GM23248 (cell line): ENCODE measurements around the gene TBX21. TPM values are rescaled to one million over a fixed set of nuclear protein-coding genes. Genes with fewer than 3 reads are reported as not detected.
A peak's percentile ranks its signal among the peaks of the same experiment; 100 is the strongest.
"Not testable (repeated sequence)": the region's sequence is repeated elsewhere in the genome, so short reads cannot be mapped to it uniquely, and the experiment has no call there.

ENCODE experiments used
- DNase-seq: peaks from one replicate; pipeline ENCODE4 v3.0.0-alpha.2; 2015
- H2AFZ ChIP-seq: fragments of 200-600 bp; sonication (generic); 2 replicates; pipeline ENCODE4 v1.6.1; 2016; ENCODE audit warnings: antibody characterized with exemption
- H3F3A ChIP-seq: fragments of 200-600 bp; sonication (generic); 2 replicates; pipeline ENCODE4 v1.6.1; 2016; ENCODE audit warnings: mild to moderate bottlenecking, antibody characterized with exemption, mixed run types; ENCODE audit not compliant: insufficient read depth
- H3K27ac ChIP-seq: fragments of 200-600 bp; sonication (generic); 2 replicates; pipeline ENCODE4 v1.5.1; 2016; ENCODE audit warnings: mild to moderate bottlenecking
- H3K27me3 ChIP-seq: fragments of 200-600 bp; sonication (generic); replicated peaks from 2 replicates; pipeline ENCODE4 v1.6.1; 2016; ENCODE audit warnings: mild to moderate bottlenecking; ENCODE audit not compliant: insufficient read depth
- H3K36me3 ChIP-seq: fragments of 200-600 bp; sonication (generic); 2 replicates; pipeline ENCODE4 v1.6.1; 2016; ENCODE audit warnings: low read depth, mild to moderate bottlenecking
- H3K4me1 ChIP-seq: fragments of 200-600 bp; sonication (generic); 2 replicates; pipeline ENCODE4 v1.6.1; 2016; ENCODE audit warnings: mild to moderate bottlenecking; ENCODE audit not compliant: insufficient read depth
- H3K4me2 ChIP-seq: fragments of 200-600 bp; sonication (generic); one replicate; pipeline ENCODE4 v1.6.1; 2016; ENCODE audit warnings: mild to moderate bottlenecking; ENCODE audit not compliant: unreplicated experiment
- H3K4me3 ChIP-seq: fragments of 200-600 bp; sonication (generic); 2 replicates; pipeline ENCODE4 v1.5.1; 2016; ENCODE audit warnings: mild to moderate bottlenecking
- H3K79me2 ChIP-seq: fragments of 200-600 bp; sonication (generic); 2 replicates; pipeline ENCODE4 v1.6.1; 2016; ENCODE audit warnings: mild to moderate bottlenecking; ENCODE audit not compliant: insufficient read depth
- H3K9ac ChIP-seq: fragments of 200-600 bp; sonication (generic); 2 replicates; pipeline ENCODE4 v1.6.1; 2016; ENCODE audit warnings: mild to moderate bottlenecking
- H3K9me2 ChIP-seq: fragments of 200-600 bp; sonication (generic); 2 replicates; pipeline ENCODE4 v1.6.1; 2016; ENCODE audit warnings: mixed run types, mild to moderate bottlenecking, moderate library complexity; ENCODE audit not compliant: insufficient read depth
- H3K9me3 ChIP-seq: fragments of 200-600 bp; sonication (generic); one replicate; pipeline ENCODE4 v1.6.1; 2017; ENCODE audit warnings: low read depth
- H4K20me1 ChIP-seq: fragments of 200-600 bp; sonication (generic); 2 replicates; pipeline ENCODE4 v1.6.0; 2016; ENCODE audit not compliant: insufficient read depth
- EZH2 ChIP-seq: fragments of 200-600 bp; sonication (generic); IDR thresholded peaks from 2 replicates; pipeline ENCODE4 v1.6.1; 2018; ENCODE audit warnings: antibody characterized with exemption, mild to moderate bottlenecking; ENCODE audit not compliant: insufficient read depth, poor library complexity, severe bottlenecking
- EZH2phosphoT487 ChIP-seq: fragments of 200-600 bp; sonication (generic); IDR thresholded peaks from 2 replicates; pipeline ENCODE4 v1.6.1; 2018; ENCODE audit warnings: antibody characterized with exemption, moderate library complexity, mild to moderate bottlenecking, low read depth; ENCODE audit not compliant: insufficient read depth
- WGBS, 2 experiments: methylation state at CpG; one replicate each; pipeline ENCODE4 v1.1.6; 2015 to 2017; ENCODE audit warnings: low lambda C conversion rate in 2 of 2, low coverage in 1 of 2; ENCODE audit errors: missing lambda C conversion rate in 2 of 2; 5-methylcytosine and 5-hydroxymethylcytosine counted together
- in situ Hi-C: fragments of 300-500 bp; cut with MboI; formaldehyde crosslinking; loops from 2 replicates; pipeline ENCODE4 v1.15.0; 2020
- polyA plus RNA-seq: library from polyadenylated mRNA; unstranded; fragments of >200 nt; fragmentation: Nextera tagmentation; extraction: Ambion mirVana; gene quantifications from 2 replicates; pipeline ENCODE4 v1.2.1, GENCODE V29; 2016
- total RNA-seq: library from RNA; depleted of rRNA; stranded (reverse); fragments of >200 nt; shearing (Covaris generic); gene quantifications from 2 replicates; pipeline ENCODE4 v1.2.3, GENCODE V29; 2014

The TBX21 gene
- total and polyA plus RNA-seq, 2 experiments from 2014 or later = not detected

DNA sequence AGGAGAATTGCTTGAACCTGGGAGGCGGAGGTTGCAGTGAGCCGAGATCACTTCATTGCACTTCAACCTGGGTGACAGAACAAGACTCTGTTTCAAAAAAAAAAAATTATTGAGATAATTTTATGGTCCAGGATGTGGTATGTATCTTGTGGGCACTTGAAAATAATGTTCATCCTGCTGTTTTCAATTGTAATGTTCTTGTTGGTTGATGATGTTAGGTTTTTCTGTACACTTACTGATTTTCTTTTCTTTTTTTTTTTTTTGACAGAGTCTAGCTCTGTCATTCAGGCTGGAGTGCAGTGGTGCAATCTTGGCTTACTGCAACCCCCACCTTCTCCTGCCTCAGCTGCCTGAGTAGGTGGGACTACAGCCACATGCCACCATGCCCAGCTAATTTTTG lies 29.7 kb downstream of the TBX21 start:
- in situ Hi-C loops = no loop called here
- Histone ChIP-seq H3K9me2 (no peaks in the 10 kb centered on the region), H3K4me2 (no peak overlapping the region), H3K36me3 (no peaks in the 10 kb centered on the region), H3K27me3 (no peaks in the 10 kb centered on the region; the same call in 1 of the 2 replicates), H3F3A (no peaks in the 10 kb centered on the region), H3K4me3 (no peak overlapping the region), H4K20me1 (no peaks in the 10 kb centered on the region), H2AFZ (no peak overlapping the region), H3K9me3 (no peaks in the 10 kb centered on the region), H3K79me2 (no peaks in the 10 kb centered on the region), H3K27ac (no peak overlapping the region), H3K4me1 (0 out of 2 replicates have a peak, but pooled peaks cover under 1% of the 10 kb centered on the region), H3K9ac (no peak overlapping the region)
- no peak for TF ChIP-seq EZH2phosphoT487
- TF ChIP-seq EZH2 = no peak
- WGBS, 2 experiments = 79 to 96% methylated on average over 2 of the region's 2 CpGs
- DNase-seq = no peak

DNA sequence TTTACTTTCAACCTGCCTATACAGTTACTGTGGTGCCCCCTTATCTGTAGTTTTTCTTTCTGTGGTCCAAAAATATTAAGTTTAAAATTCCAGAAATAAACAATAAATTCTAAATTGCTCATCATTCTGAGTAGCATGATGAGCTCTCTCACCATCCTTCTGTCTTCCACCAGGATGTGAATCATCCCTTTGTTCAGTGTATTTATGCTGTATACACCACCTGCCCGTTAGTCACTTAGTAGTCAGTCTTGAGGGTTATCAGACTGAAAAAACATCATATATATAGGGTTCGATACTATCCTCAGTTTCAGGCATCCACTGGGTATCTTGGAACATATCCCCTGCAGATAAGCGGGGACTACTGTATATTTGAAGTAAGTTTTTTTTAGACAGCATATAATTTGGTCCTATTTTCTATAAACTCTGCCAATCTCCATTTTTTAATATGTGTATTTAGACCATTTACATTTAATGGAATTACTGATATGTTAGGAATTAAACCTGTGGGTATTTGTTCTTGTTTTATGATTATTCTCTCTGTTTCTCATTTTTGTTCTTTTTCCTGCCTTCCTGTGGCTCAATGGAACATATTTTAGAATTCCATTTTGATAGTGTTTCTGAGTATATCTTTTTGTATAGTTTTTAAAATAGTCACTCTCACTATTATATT lies 31.0 kb downstream of the TBX21 start:
- TF ChIP-seq EZH2phosphoT487 (no peak), EZH2 (no peak)
- H3K27ac ChIP-seq = no peak overlapping the region
- in situ Hi-C loops = no loop called here
- no peaks in the 10 kb centered on the region for H3F3A ChIP-seq
- no peaks in the 10 kb centered on the region for H3K36me3 ChIP-seq
- no peaks in the 10 kb centered on the region for H3K9me3 ChIP-seq
- no peak overlapping the region for H3K4me3 ChIP-seq
- H3K27me3 ChIP-seq = no peaks in the 10 kb centered on the region; the same call in 1 of the 2 replicates
- no peaks in the 10 kb centered on the region for H3K4me1 ChIP-seq
- H3K4me2 ChIP-seq = no peak overlapping the region
- H2AFZ ChIP-seq = no peak overlapping the region
- no peak overlapping the region for H3K9ac ChIP-seq
- H3K79me2 ChIP-seq = no peaks in the 10 kb centered on the region
- 54 to 58% methylated on average over 3 of the region's 3 CpGs for WGBS, 2 experiments
- H3K9me2 ChIP-seq = no peaks in the 10 kb centered on the region
- H4K20me1 ChIP-seq = no peaks in the 10 kb centered on the region
- peak; percentile 33 for DNase-seq

DNA sequence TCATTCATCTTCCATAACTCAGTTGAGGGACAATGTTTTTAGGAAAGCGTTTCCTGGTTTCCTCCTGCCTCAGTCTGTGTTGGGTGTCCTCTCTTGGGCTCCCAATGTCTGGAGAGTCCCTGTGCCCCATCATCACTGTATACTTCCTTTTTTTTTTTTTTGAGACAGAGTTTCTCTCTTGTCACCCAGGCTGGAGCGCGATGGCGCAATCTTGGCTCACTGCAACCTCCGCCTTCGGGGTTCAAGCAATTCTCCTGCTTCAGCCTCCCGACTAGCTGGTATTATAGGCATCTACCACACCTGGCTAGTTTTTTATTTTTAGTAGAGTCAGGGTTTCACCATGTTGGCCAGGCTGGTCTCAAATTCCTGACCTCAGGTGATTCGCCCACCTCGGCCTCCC lies 40.6 kb downstream of the TBX21 start:
- H3K9me3 ChIP-seq, H4K20me1 ChIP-seq, H3K27ac ChIP-seq, H3K36me3 ChIP-seq, H3K4me1 ChIP-seq, H3K4me2 ChIP-seq, H3K9ac ChIP-seq, H3K79me2 ChIP-seq, in situ Hi-C loops, H3K9me2 ChIP-seq, H3K4me3 ChIP-seq, H3F3A ChIP-seq, H2AFZ ChIP-seq, DNase-seq: not testable (repeated sequence)
- 68 to 77% methylated on average over 3 to 9 of the region's 9 CpGs for WGBS, 2 experiments
- peaks cover 40% of the 10 kb centered on the region for H3K27me3 ChIP-seq

DNA sequence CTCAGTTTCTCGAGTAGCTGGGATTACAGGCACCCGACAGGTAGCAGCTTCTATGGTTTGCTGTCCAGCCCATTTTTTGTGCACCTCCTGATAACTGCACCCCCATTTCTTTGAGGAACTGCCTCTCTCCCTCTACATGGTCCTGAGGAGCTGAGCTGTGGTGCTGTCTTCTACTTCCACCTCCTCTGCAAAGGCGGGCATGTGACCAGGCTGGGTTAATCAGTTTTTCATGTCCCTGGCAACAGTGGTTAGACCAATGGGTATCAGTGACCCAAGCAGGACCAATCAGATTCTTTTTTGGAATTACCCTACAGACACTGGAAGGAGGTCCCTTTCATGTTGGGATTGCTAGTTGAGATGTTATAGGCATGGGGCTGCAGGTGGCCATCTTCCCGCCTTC lies 41.3 kb downstream of the TBX21 start:
- Histone ChIP-seq H3K27ac (no peak overlapping the region), H3K79me2 (no peaks in the 10 kb centered on the region), H2AFZ (no peak overlapping the region), H3K9me2 (no peaks in the 10 kb centered on the region), H3K4me1 (no peaks in the 10 kb centered on the region), H3F3A (no peaks in the 10 kb centered on the region), H3K4me3 (no peak overlapping the region), H3K9me3 (no peaks in the 10 kb centered on the region), H3K27me3 (peaks cover 42% of the 10 kb centered on the region), H3K9ac (no peak overlapping the region), H3K4me2 (no peak overlapping the region), H4K20me1 (no peaks in the 10 kb centered on the region), H3K36me3 (no peaks in the 10 kb centered on the region)
- in situ Hi-C loops = no loop called here
- 46 to 53% methylated on average over 4 of the region's 4 CpGs for WGBS, 2 experiments
- no peak for DNase-seq
- TF ChIP-seq EZH2 = no peak
